H9 (cell line): ENCODE data around the gene GPC6. TPM values are rescaled to one million over a fixed set of nuclear protein-coding genes. Genes with fewer than 3 reads are reported as not detected.

Experiments used
- DNase-seq: peaks from one replicate; pipeline ENCODE4 v3.0.0-alpha.2; 2017
- H2AFZ ChIP-seq: one replicate; pipeline ENCODE4 v1.6.1; 2013; ENCODE audit warnings: mild to moderate bottlenecking, low read length, control low read depth, moderate library complexity
- H2AK5ac ChIP-seq: 2 replicates; pipeline ENCODE4 v1.6.1; 2013; ENCODE audit warnings: low read length, control low read depth, mixed read lengths; ENCODE audit not compliant: insufficient read length
- H2BK120ac ChIP-seq: one replicate; pipeline ENCODE4 v1.6.1; 2013; ENCODE audit warnings: low read depth, mild to moderate bottlenecking, low read length, control low read depth, inconsistent platforms; ENCODE audit not compliant: poor library complexity, severe bottlenecking
- H2BK12ac ChIP-seq: 2 replicates; pipeline ENCODE4 v1.6.1; 2013; ENCODE audit warnings: low read length, control low read depth, mixed read lengths, low read depth; ENCODE audit not compliant: insufficient read length
- H2BK15ac ChIP-seq: 2 replicates; pipeline ENCODE4 v1.6.1; 2013; ENCODE audit warnings: low read depth, low read length, control low read depth
- H2BK20ac ChIP-seq: one replicate; pipeline ENCODE4 v1.6.1; 2013; ENCODE audit warnings: low read depth, mild to moderate bottlenecking, low read length, control low read depth, inconsistent platforms; ENCODE audit not compliant: poor library complexity, severe bottlenecking
- H2BK5ac ChIP-seq: 2 replicates; pipeline ENCODE4 v1.6.1; 2013; ENCODE audit warnings: low read length, control low read depth, mixed read lengths; ENCODE audit not compliant: insufficient read length
- H3K14ac ChIP-seq: 2 replicates; pipeline ENCODE4 v1.6.1; 2013; ENCODE audit warnings: low read length, control low read depth; ENCODE audit not compliant: insufficient read depth
- H3K18ac ChIP-seq: 2 replicates; pipeline ENCODE4 v1.6.1; 2013; ENCODE audit warnings: low read depth, mild to moderate bottlenecking, mixed read lengths, low read length, control low read depth; ENCODE audit not compliant: insufficient read length
- H3K23ac ChIP-seq: 2 replicates; pipeline ENCODE4 v1.6.1; 2013; ENCODE audit warnings: low read length, control low read depth, mixed read lengths, low read depth; ENCODE audit not compliant: insufficient read length
- H3K23me2 ChIP-seq: 2 replicates; pipeline ENCODE4 v1.6.1; 2013; ENCODE audit warnings: low read depth, mild to moderate bottlenecking, mixed read lengths, low read length, control low read depth; ENCODE audit not compliant: insufficient read length, poor library complexity, severe bottlenecking
- H3K27ac ChIP-seq: 2 replicates; pipeline ENCODE4 v1.5.1; 2013; ENCODE audit warnings: low read length, control low read depth, mixed read lengths, low read depth; ENCODE audit not compliant: insufficient read length
- H3K27me3 ChIP-seq: 2 replicates; pipeline ENCODE4 v1.6.1; 2013; ENCODE audit warnings: low read length, control low read depth, inconsistent platforms; ENCODE audit not compliant: insufficient read depth
- H3K4ac ChIP-seq: 2 replicates; pipeline ENCODE4 v1.6.1; 2013; ENCODE audit warnings: low read depth, mild to moderate bottlenecking, control low read depth, inconsistent platforms, low read length, moderate library complexity
- H3K4me1 ChIP-seq: 2 replicates; pipeline ENCODE4 v1.6.1; 2013; ENCODE audit warnings: low read length, control low read depth, inconsistent platforms; ENCODE audit not compliant: insufficient read depth
- H3K4me2 ChIP-seq: 2 replicates; pipeline ENCODE4 v1.6.1; 2013; ENCODE audit warnings: low read length, control low read depth, mixed read lengths; ENCODE audit not compliant: insufficient read length, insufficient read depth
- H3K56ac ChIP-seq: 2 replicates; pipeline ENCODE4 v1.6.1; 2013; ENCODE audit warnings: low read depth, mild to moderate bottlenecking, mixed read lengths, low read length, control low read depth; ENCODE audit not compliant: insufficient read length
- H3K79me1 ChIP-seq: 2 replicates; pipeline ENCODE4 v1.6.1; 2013; ENCODE audit warnings: low read depth, mild to moderate bottlenecking, moderate library complexity, low read length, control low read depth, inconsistent platforms; ENCODE audit not compliant: insufficient read depth, poor library complexity, severe bottlenecking
- H3K79me2 ChIP-seq: 2 replicates; pipeline ENCODE4 v1.6.1; 2013; ENCODE audit warnings: low read length, control low read depth, inconsistent platforms; ENCODE audit not compliant: insufficient read depth
- H3K9ac ChIP-seq: 2 replicates; pipeline ENCODE4 v1.6.1; 2013; ENCODE audit warnings: low read length, control low read depth, mixed read lengths; ENCODE audit not compliant: insufficient read length; ENCODE audit errors: extremely low read depth
- H3K9me3 ChIP-seq: one replicate; pipeline ENCODE4 v1.6.1; 2013; ENCODE audit warnings: low read depth, low read length, inconsistent platforms; ENCODE audit not compliant: control insufficient read depth
- H3T11ph ChIP-seq: one replicate; pipeline ENCODE4 v1.6.1; 2013; ENCODE audit warnings: mild to moderate bottlenecking, low read length, control low read depth, inconsistent platforms
- H4K20me1 ChIP-seq: one replicate; pipeline ENCODE4 v1.6.1; 2013; ENCODE audit not compliant: control insufficient read depth, insufficient read length, insufficient read depth
- H4K5ac ChIP-seq: 2 replicates; pipeline ENCODE4 v1.6.1; 2013; ENCODE audit warnings: low read depth, mild to moderate bottlenecking, mixed read lengths, low read length, control low read depth; ENCODE audit not compliant: insufficient read length
- H4K8ac ChIP-seq: replicated peaks from 2 replicates; pipeline ENCODE4 v1.6.1; 2013; ENCODE audit warnings: low read length, control low read depth, mixed read lengths, low read depth; ENCODE audit not compliant: insufficient read length
- H4K91ac ChIP-seq: 2 replicates; pipeline ENCODE4 v1.6.1; 2013; ENCODE audit warnings: low read depth, mild to moderate bottlenecking, moderate library complexity, mixed read lengths, low read length, control low read depth; ENCODE audit not compliant: insufficient read length
- H3K27ac Mint-ChIP-seq, 3 experiments: 2 replicates in 2 of 3; 3 replicates in 1 of 3; pipeline ENCODE4 v1.8.0; 2020 to 2021; ENCODE audit warnings: mixed read lengths in 3 of 3, mild to moderate bottlenecking in 1 of 3, moderate library complexity in 1 of 3
- H3K27me3 Mint-ChIP-seq: 2 replicates; pipeline ENCODE4 v1.8.0; 2021; ENCODE audit warnings: low read depth, mild to moderate bottlenecking, moderate library complexity, mixed read lengths
- H3K36me3 Mint-ChIP-seq, 3 experiments: 2 replicates in 2 of 3; 3 replicates in 1 of 3; pipeline ENCODE4 v1.8.0; 2020 to 2021; ENCODE audit warnings: low read depth in 3 of 3, mixed read lengths in 3 of 3; ENCODE audit not compliant: insufficient read depth in 1 of 3
- H3K4me1 Mint-ChIP-seq, 2 experiments: 2 replicates each; pipeline ENCODE4 v1.8.0; 2020; ENCODE audit warnings: mixed read lengths in 2 of 2
- H3K4me3 Mint-ChIP-seq, 2 experiments: 2 replicates in 1 of 2; 3 replicates in 1 of 2; pipeline ENCODE4 v1.8.0; 2020 to 2021; ENCODE audit warnings: mild to moderate bottlenecking in 2 of 2, mixed read lengths in 2 of 2, moderate library complexity in 1 of 2
- H3K9me3 Mint-ChIP-seq, 2 experiments: 2 replicates in 1 of 2; 3 replicates in 1 of 2; pipeline ENCODE4 v1.8.0; 2020; ENCODE audit warnings: mild to moderate bottlenecking in 2 of 2, mixed read lengths in 2 of 2, moderate library complexity in 1 of 2
- CTCF ChIP-seq: fragments of 200-600 bp; sonication (generic); conservative IDR thresholded peaks from 3 replicates; pipeline ENCODE4 v1.8.0; 2021; ENCODE audit warnings: antibody characterized with exemption, mild to moderate bottlenecking
- WGBS: extraction: QIAGEN DNeasy Blood & Tissue Kit; methylation state at CpG from one replicate; pipeline ENCODE4 v1.1.7; 2013; ENCODE audit warnings: missing lambda C conversion rate, low lambda C conversion rate, mixed read lengths; ENCODE audit not compliant: insufficient read length; ENCODE audit errors: extremely low coverage; 5-methylcytosine and 5-hydroxymethylcytosine counted together
- total RNA-seq: library from RNA; stranded (reverse); gene quantifications from 2 replicates; pipeline ENCODE4 v1.2.1, GENCODE V29; 2021

The GPC6 gene
- total RNA-seq, 1 experiment from 2014 or later = 15.6 TPM

GRCh38 chr13:93959796-93960533, 733.4 kb downstream of the GPC6 start:
- no peak overlapping the region for H2AK5ac ChIP-seq
- H4K8ac ChIP-seq = no peak overlapping the region
- H3K4me2 ChIP-seq = no peak overlapping the region
- H2BK120ac ChIP-seq = no peak overlapping the region
- Mint-ChIP-seq H3K27ac (no peak overlapping the region), H3K9me3 (peaks cover 0 to 3% of the 10 kb centered on the region in 2 experiments; a peak in 2 of 5 replicates), H3K4me1 (peaks cover 13 to 16% of the 10 kb centered on the region in 2 experiments), H3K36me3 (peaks cover 0 to 5% (median 0%) of the 10 kb centered on the region in 3 experiments; a peak in 2 of 7 replicates), H3K4me3 (no peak overlapping the region), H3K27me3 (no peaks in the 10 kb centered on the region)
- H4K20me1 ChIP-seq = no peaks in the 10 kb centered on the region
- no peak overlapping the region for H2BK20ac ChIP-seq
- no peak overlapping the region for H3K23ac ChIP-seq
- H3K9me3 ChIP-seq = no peaks in the 10 kb centered on the region
- H4K5ac ChIP-seq = no peak overlapping the region
- H3K4me1 ChIP-seq = peaks cover 3% of the 10 kb centered on the region; the same call in 1 of the 2 replicates
- H3K79me2 ChIP-seq = no peaks in the 10 kb centered on the region
- H2AFZ ChIP-seq = no peak overlapping the region
- H3T11ph ChIP-seq = no peak overlapping the region
- no peak overlapping the region for H3K56ac ChIP-seq
- no peak overlapping the region for H2BK12ac ChIP-seq
- no peak for TF ChIP-seq CTCF
- H3K27me3 ChIP-seq = no peaks in the 10 kb centered on the region
- H3K79me1 ChIP-seq = no peaks in the 10 kb centered on the region
- no peak overlapping the region for H3K27ac ChIP-seq
- no peak overlapping the region for H3K18ac ChIP-seq
- no peak overlapping the region for H3K4ac ChIP-seq
- no peak overlapping the region for H2BK15ac ChIP-seq
- H3K23me2 ChIP-seq = no peaks in the 10 kb centered on the region
- DNase-seq = no peak
- H2BK5ac ChIP-seq = no peak overlapping the region
- H3K14ac ChIP-seq = no peak overlapping the region
- no peak overlapping the region for H4K91ac ChIP-seq
- H3K9ac ChIP-seq = no peak overlapping the region
- no CpG with 5 or more reads among the region's 10 CpGs for WGBS
